COLO829 (cell line): ENCODE measurements around the gene NBPF3.
"Not testable (repeated sequence)": the region's sequence is repeated elsewhere in the genome, so short reads cannot be mapped to it uniquely, and the experiment has no call there.

Source experiments
- DNase-seq: peaks from one replicate; pipeline ENCODE4 v3.0.0; 2012; ENCODE audit warnings: low spot score

The NBPF3 gene

DNA sequence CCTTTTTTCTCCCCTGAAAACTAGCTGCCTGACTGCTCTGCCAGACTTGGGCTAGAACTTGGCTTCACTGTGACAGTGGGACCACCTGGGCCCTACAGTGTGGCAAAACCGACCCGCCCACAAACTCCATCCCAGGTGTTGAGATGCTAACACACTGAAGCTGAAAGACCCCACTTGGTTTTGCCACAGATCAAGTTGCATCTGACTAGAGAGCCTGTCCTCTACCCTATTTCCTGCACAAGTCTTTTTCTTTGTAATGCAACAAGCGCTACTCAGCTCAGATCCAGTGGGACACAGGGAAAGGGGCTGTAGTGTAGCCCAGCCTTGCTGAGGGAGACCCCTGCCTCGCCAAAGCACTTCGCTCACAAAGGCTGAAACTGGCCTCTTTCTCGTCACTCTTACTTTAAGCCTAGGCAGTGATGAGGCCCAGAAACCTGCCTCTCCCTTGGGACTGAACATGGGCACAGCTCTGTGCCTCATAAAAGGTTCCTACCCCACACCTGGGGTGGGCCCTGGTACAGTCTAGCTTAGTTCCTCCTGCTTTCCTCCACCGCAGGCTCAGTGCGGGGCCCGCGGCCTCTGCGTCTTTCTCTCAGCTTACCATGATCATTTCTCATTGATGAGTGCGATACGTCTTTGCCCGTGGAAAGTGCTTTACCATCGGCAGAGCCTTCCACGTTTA, 79.0 kb downstream of the NBPF3 start:
- no peak for DNase-seq

- DNase-seq: not testable (repeated sequence)
Measured at GRCh38 chr1:21519486-21520070, 79.6 kb downstream of the NBPF3 start.

GRCh38 chr1:21520899-21521716, 81.2 kb downstream of the NBPF3 start:
- DNase-seq: no peak

DNA sequence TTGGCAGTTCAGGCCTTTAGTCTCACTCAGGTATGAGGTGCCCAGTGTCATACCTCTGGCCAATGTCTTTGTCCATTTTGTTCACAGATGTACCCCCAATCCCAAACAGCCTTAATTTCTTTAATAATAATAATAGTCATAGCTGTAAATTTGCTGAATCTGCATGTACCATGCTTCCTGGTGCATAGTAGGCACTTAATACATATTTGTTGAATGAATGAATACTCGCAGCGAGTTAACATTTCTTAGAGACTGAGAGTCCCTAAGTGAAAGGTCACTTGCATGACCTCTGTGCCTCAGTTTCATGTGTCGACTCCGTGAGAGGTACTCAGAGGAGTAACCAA, 81.8 kb downstream of the NBPF3 start:
- DNase-seq: no peak

DNA sequence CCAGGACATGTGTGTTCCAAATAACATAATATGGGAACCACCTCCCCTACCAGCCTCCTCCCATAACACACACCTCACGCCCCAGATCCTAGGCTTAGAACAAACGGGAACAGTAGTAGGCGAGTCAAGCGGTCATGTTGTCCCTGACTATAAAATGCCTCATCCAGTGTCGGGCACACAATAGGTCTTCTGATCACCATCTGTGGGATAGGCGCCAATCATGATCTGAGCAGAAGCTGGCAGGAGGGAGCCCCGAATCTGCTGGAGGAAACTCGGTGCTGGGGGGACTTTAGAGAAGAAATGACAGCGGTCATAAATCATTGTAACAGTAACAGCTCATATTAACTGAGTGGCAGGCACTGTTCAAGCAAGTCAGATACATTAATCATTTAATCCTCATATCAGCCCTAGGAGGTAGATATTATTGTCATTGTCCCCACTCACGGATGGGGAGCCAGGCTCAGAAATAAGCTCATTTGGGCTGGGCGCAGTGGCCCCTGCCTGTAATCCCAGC, 82.6 kb downstream of the NBPF3 start:
- no peak for DNase-seq

DNA sequence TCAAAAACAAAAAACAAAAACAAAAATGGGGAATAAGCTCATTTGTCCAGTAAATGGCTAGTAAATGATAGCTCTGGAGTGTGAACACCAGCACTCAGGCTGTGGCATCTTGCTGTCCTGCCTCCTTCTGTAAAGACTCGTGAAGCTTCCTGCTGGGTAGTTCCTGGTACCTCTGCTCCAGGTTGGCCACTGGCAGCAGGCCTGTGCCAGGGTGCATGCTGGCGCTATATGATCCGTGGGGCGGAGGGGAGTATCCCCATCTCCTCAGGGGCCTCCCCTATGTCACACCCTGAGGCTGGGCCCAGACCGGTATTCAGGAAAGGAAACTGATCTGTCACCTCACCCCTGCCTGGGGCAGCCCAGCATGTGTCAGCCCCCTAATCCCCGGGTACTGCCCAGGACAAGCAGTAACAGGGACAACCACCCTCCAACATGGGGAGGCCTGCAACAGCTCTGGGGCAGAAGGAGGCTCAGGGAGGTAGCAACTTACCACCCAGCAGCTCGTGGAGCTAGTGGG, 83.4 kb downstream of the NBPF3 start:
- no peak for DNase-seq

DNA sequence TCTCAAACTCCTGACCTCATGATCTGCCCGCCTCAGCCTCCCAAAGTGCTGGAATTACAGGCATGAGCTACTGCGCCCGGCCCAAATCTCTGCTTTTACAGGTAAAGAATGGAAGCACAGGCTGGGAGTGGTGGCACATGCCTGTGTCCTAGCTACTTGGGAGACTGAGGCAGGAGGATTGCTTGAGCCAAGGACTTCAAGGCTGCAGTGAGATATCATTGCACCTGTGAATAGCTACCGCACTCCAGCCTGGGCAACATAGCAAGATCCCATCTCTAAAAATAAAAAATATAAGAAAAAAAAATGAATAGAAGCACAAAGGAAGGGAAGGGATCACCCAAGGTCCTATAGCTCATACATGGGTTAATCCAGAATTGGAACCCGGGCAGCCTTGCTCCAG, 84.3 kb downstream of the NBPF3 start:
- DNase-seq: no peak

GRCh38 chr1:21524686-21525339, 84.9 kb downstream of the NBPF3 start:
- DNase-seq: no peak

DNA sequence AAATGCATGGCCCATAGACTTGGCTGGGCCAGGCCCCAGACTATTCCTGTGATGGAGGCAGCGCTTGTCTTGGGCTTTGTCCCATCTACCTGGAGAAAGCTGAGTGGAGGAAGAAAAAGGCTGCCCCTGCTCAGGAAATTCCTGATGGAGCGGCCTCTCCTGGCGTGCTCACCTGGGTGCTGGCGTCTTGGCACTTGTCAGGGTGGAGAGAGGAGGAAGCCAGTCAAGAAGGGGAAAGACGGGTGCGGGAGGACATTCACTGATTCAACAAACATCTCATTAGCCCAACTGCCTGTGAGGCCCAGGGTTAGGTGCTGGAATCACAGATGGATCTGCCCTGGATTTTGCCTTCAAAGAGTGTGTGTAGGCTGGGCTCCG, 85.4 kb downstream of the NBPF3 start:
- DNase-seq: no peak

DNA sequence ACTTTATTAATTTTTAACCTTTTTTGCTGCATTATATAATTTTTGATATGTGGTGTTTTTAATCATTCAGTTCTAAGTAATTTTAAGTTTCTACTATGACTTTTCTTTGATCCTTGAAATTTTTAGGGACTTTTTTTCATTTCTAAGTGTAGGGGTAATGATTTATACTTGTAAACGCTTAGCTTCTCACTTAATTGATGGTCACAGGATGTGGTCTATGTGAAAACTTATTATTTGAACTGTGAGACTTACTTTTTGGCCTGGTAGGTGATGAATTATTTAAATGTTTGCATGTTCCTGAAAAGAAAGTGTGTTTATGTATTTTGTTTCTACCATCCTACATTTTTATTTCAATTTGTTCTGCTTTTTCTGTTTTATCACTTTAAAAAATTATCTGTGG, 86.5 kb downstream of the NBPF3 start:
- no peak for DNase-seq

DNA sequence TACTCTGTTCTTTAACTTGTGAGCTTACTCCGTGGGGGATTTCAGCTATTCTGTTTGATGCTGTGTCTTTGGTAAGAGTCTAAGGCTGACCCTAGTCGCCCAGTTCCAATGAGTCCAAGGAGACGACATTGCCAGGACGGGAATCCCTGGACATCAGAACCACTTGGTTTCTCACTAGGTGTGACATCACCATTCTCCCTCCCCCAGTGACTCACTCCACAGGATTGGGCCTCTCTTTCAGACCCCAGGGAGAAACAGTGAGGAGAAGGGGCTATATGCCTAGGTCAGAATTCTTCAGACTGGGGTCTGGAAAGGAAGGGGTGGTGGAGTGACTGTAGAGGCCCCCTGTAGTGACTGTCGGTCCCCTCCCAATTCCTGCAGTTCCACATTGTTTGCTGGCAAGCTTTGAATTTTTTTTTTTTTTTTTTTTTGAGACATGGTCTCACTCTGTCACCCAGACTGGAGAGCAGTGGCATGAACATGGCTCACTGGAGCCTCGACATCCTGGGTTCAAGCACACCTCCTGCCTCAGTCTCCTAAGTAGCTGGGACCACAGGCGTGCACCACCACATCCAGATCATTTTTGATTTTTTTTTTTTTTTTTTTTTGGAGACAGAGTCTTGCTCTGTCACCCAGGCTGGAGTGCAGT, 90.6 kb downstream of the NBPF3 start:
- DNase-seq: no peak

- no peak for DNase-seq
Measured at GRCh38 chr1:21531241-21531640, 91.3 kb downstream of the NBPF3 start.

- no peak for DNase-seq
Measured at GRCh38 chr1:21532496-21532895, 92.6 kb downstream of the NBPF3 start.

DNA sequence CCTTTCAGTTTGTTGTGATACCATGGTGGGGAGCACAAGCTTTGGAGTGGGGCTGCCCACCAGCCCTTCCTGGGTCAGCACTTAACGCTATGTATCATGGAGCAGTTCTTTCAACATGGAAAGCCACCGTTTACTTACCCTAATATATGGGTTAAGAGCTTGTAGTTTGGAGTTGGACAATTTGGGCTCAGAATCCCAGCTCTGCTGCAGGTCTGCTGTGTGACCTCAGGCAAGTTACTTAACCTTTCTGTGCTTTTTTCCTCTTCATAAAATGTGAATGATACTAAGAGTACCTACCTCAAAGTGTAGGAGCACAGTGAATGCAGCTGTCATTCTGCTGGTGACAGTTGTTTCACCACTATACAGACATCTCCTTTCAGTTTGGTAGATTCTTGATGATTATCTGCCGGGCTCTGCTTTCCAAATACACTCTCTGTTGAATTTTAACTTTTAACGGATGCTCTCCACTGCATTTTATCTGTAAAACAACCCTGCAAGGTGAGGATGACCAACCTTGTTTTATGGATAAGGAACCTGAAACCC, 93.1 kb downstream of the NBPF3 start:
- DNase-seq: no peak

GRCh38 chr1:21534146-21534545, 94.2 kb downstream of the NBPF3 start:
- no peak for DNase-seq
